Upper lobe of left lung (tissue), 6 donors: ENCODE measurements around the gene ATP1A1. TPM values are rescaled to one million over a fixed set of nuclear protein-coding genes. Genes with fewer than 3 reads are reported as not detected.
A peak's percentile ranks its signal among the peaks of the same experiment; 100 is the strongest.

Experiments
- ATAC-seq, 2 donors: fragments of 200-7000 bp; cut with Tn5 transposase; one replicate each; pipeline ENCODE4 v1.9.1; 2022; ENCODE audit warnings: mild to moderate bottlenecking in 2 of 2, moderate library complexity in 2 of 2; ENCODE audit not compliant: low FRiP score in 2 of 2
- DNase-seq, 2 donors: peaks; one replicate each; pipeline ENCODE4 v3.0.0-alpha.2; 2019 to 2020
- H3K27ac ChIP-seq, 4 donors: fragments of 200-600 bp; sonication (generic); one replicate each; pipeline ENCODE4 v1.5.1; 2016 to 2019
- H3K27me3 ChIP-seq, 4 donors: fragments of 200-600 bp; sonication (generic); one replicate each; pipeline ENCODE4 v1.5.1; 2017 to 2019
- H3K36me3 ChIP-seq, 4 donors: fragments of 200-600 bp; sonication (generic); one replicate each; pipeline ENCODE4 v1.5.1; 2016 to 2019
- H3K4me1 ChIP-seq, 4 donors: fragments of 200-600 bp; sonication (generic); one replicate each; pipeline ENCODE4 v1.5.1; 2018 to 2019
- H3K4me3 ChIP-seq, 4 donors: fragments of 200-600 bp; sonication (generic); one replicate each; pipeline ENCODE4 v1.5.1; 2017 to 2019; ENCODE audit warnings: mild to moderate bottlenecking in 2 of 4, moderate library complexity in 1 of 4
- H3K9me3 ChIP-seq, 4 donors: fragments of 200-600 bp; sonication (generic); one replicate each; pipeline ENCODE4 v1.5.1; 2018 to 2019
- CTCF ChIP-seq, 6 experiments: fragments of 450-650 bp in 4 of 6; fragments of 200-600 bp in 2 of 6; sonication (generic) in 2 of 6; IDR thresholded peaks; one replicate each; pipeline ENCODE4 v1.5.1; 2016 to 2019; ENCODE audit warnings: antibody characterized with exemption in 6 of 6
- EP300 ChIP-seq, 4 donors: sonication (generic); formaldehyde crosslinking; IDR thresholded peaks; one replicate each; pipeline ENCODE4 v1.5.1; 2017; ENCODE audit warnings: antibody characterized with exemption in 4 of 4, control low read depth in 2 of 4
- POLR2A ChIP-seq, 4 donors: fragments of 450-650 bp; IDR thresholded peaks; one replicate each; pipeline ENCODE4 v1.5.1; 2016 to 2017; ENCODE audit warnings: antibody characterized with exemption in 4 of 4, mild to moderate bottlenecking in 2 of 4
- POLR2AphosphoS5 ChIP-seq, 2 donors: sonication (generic); formaldehyde crosslinking; IDR thresholded peaks; one replicate each; pipeline ENCODE4 v1.5.1; 2017; ENCODE audit warnings: antibody characterized with exemption in 2 of 2
- WGBS, 2 donors: methylation state at CpG; one replicate each; pipeline ENCODE4 v1.1.5; 2017 to 2018; 5-methylcytosine and 5-hydroxymethylcytosine counted together
- total RNA-seq, 6 donors: library from RNA; depleted of rRNA in 4 of 6; stranded (reverse); fragments of >200 nt in 4 of 6; gene quantifications; one replicate each; pipeline versions ENCODE4 v1.1.0 to v1.2.1, GENCODE V29; 2016 to 2021
- donor health status: DM: no; HTN: no; CAD: no; lungs with moderate emphysema.
- donor health status: DM: no; HTN: yes; CAD: no; lungs with severe emphysema.

Gene ATP1A1
- total RNA-seq, 6 donors from 2014 or later = 383 to 829 (median 696) TPM

- TF ChIP-seq POLR2AphosphoS5 (IDR thresholded peaks at IDR 0.05) (no peak), EP300 (IDR thresholded peaks at IDR 0.05) (no peak), POLR2A (IDR thresholded peaks at IDR 0.05) (no peak), CTCF (IDR thresholded peaks at IDR 0.05) (no peak)
- H3K27ac ChIP-seq = no peak overlapping the region
- 58 to 61% methylated on average over 2 of the region's 2 CpGs for whole genome bisulfite sequencing, 2 donors
- H3K9me3 ChIP-seq = no peaks in the 10 kb centered on the region
- no peak overlapping the region for H3K4me3 ChIP-seq
- peaks cover 9 to 22% (median 15%) of the 10 kb centered on the region in 4 donors for H3K4me1 ChIP-seq
- no peaks in the 10 kb centered on the region for H3K36me3 ChIP-seq
- DNase-seq = no peak
- H3K27me3 ChIP-seq = no peaks in the 10 kb centered on the region
- no peak for ATAC-seq
Measured at GRCh38 chr1:116420417-116421200, 47.6 kb downstream of the ATP1A1 start.

- no peak overlapping the region for H3K27ac ChIP-seq
- ATAC-seq = no peak
- no peaks in the 10 kb centered on the region for H3K36me3 ChIP-seq
- no peaks in the 10 kb centered on the region for H3K4me1 ChIP-seq
- TF ChIP-seq POLR2AphosphoS5 (IDR thresholded peaks at IDR 0.05) = no peak
- no peak for TF ChIP-seq EP300 (IDR thresholded peaks at IDR 0.05)
- TF ChIP-seq POLR2A (IDR thresholded peaks at IDR 0.05) = no peak
- H3K4me3 ChIP-seq = no peak overlapping the region
- no peak for DNase-seq
- no peaks in the 10 kb centered on the region for H3K9me3 ChIP-seq
- H3K27me3 ChIP-seq = no peaks in the 10 kb centered on the region
- 80 to 85% methylated on average over 5 of the region's 5 CpGs for WGBS, 2 donors
Measured at GRCh38 chr1:116424438-116424837, 51.4 kb downstream of the ATP1A1 start.

- no peak for TF ChIP-seq POLR2AphosphoS5 (IDR thresholded peaks at IDR 0.05)
- no peak for TF ChIP-seq EP300 (IDR thresholded peaks at IDR 0.05)
- no peak for TF ChIP-seq CTCF (IDR thresholded peaks at IDR 0.05)
- TF ChIP-seq POLR2A (IDR thresholded peaks at IDR 0.05) = no peak
- H3K9me3 ChIP-seq = no peaks in the 10 kb centered on the region
- DNase-seq (no peak), ATAC-seq (no peak)
- H3K27me3 ChIP-seq = no peaks in the 10 kb centered on the region
- no peaks in the 10 kb centered on the region for H3K4me1 ChIP-seq
- no peak overlapping the region for H3K4me3 ChIP-seq
- 47 to 61% methylated on average over 1 of the region's 1 CpG for WGBS, 2 donors
- no peak overlapping the region for H3K27ac ChIP-seq
- no peaks in the 10 kb centered on the region for H3K36me3 ChIP-seq
Measured at GRCh38 chr1:116424863-116425262, 51.8 kb downstream of the ATP1A1 start.

- ATAC-seq = no peak
- DNase-seq = peak in 1 of 2 donors; percentile 9
- Histone ChIP-seq H3K36me3 (no peaks in the 10 kb centered on the region), H3K4me1 (no peaks in the 10 kb centered on the region), H3K27me3 (no peaks in the 10 kb centered on the region), H3K4me3 (no peak overlapping the region), H3K27ac (no peak overlapping the region), H3K9me3 (no peaks in the 10 kb centered on the region)
- TF ChIP-seq POLR2A (IDR thresholded peaks at IDR 0.05) (no peak), POLR2AphosphoS5 (IDR thresholded peaks at IDR 0.05) (no peak), EP300 (IDR thresholded peaks at IDR 0.05) (no peak), CTCF (IDR thresholded peaks at IDR 0.05) (no peak)
- 80 to 89% methylated on average over 4 to 5 of the region's 5 CpGs for WGBS, 2 donors
Measured at GRCh38 chr1:116425987-116426386, 52.9 kb downstream of the ATP1A1 start.

- WGBS, 2 donors = 88 to 89% methylated on average over 2 to 9 of the region's 9 CpGs
- H3K9me3 ChIP-seq = no peaks in the 10 kb centered on the region
- no peaks in the 10 kb centered on the region for H3K4me1 ChIP-seq
- H3K36me3 ChIP-seq = no peaks in the 10 kb centered on the region
- ATAC-seq (no peak), DNase-seq (peak in 1 of 2 donors; percentile 56)
- H3K27me3 ChIP-seq = no peaks in the 10 kb centered on the region
- H3K27ac ChIP-seq = no peak overlapping the region
- no peak for TF ChIP-seq POLR2AphosphoS5 (IDR thresholded peaks at IDR 0.05)
- TF ChIP-seq POLR2A (IDR thresholded peaks at IDR 0.05) = no peak
- TF ChIP-seq CTCF (IDR thresholded peaks at IDR 0.05) = no peak
- no peak for TF ChIP-seq EP300 (IDR thresholded peaks at IDR 0.05)
- no peak overlapping the region for H3K4me3 ChIP-seq
Measured at GRCh38 chr1:116426401-116426800, 53.4 kb downstream of the ATP1A1 start.
